GM12878 (cell line): Measurements from ENCODE around the gene NPC2. TPM values are rescaled to one million over a fixed set of nuclear protein-coding genes. Genes with fewer than 3 reads are reported as not detected.

Source experiments
- ATAC-seq: fragments of 200-7000 bp; cut with Tn5 transposase; 3 replicates; pipeline ENCODE4 v1.9.1; 2020; ENCODE audit warnings: mild to moderate bottlenecking, moderate library complexity
- BruUV-seq: library from RNA; stranded (reverse); fragments of 400-500 nt; replicated peaks from 2 replicates; lab custom pipeline; 2021; lab: Mats Ljungman, UMichigan
- CTCF ChIA-PET: fragments of 300-600 bp; sonication (Branson Sonifier 250); formaldehyde crosslinking; extraction: SDS; loops from one replicate; lab custom pipeline; 2021; ENCODE audit warnings: inconsistent platforms; lab: Yijun Ruan, JAX
- POLR2A ChIA-PET: fragments of 350-600 bp; formaldehyde crosslinking; extraction: SDS; loops from one replicate; lab custom pipeline; 2021; ENCODE audit warnings: inconsistent platforms; lab: Charles Lee
- RAD21 ChIA-PET: fragments of 300-600 bp; sonication (Branson Sonifier 250); formaldehyde crosslinking; loops from one replicate; lab custom pipeline; 2023; ENCODE audit warnings: antibody characterized with exemption; ENCODE audit not compliant: unreplicated experiment; lab: Charles Lee
- SMC1A ChIA-PET: fragments of 300-600 bp; sonication (Branson Sonifier 250); formaldehyde crosslinking; loops from one replicate; lab custom pipeline; 2023; ENCODE audit not compliant: unreplicated experiment, uncharacterized antibody; lab: Charles Lee
- DNase-seq: peaks from one replicate; pipeline ENCODE4 v3.0.0-alpha.2; 2011; ENCODE audit warnings: low read depth, low spot score
- FAIRE-seq: peaks from 3 replicates; lab custom pipeline; 2011; peaks lifted over from hg19 to GRCh38; lab: Jason Lieb, UNC
- H2AFZ ChIP-seq: 2 replicates; pipeline ENCODE4 v1.6.0; 2011; ENCODE audit warnings: low read depth, low read length, control low read depth; ENCODE audit not compliant: control insufficient read depth
- H3K27ac ChIP-seq: 2 replicates; pipeline ENCODE4 v1.5.1; 2011; ENCODE audit warnings: control low read depth; ENCODE audit not compliant: control insufficient read depth, insufficient read depth
- H3K27me3 ChIP-seq, 2 experiments: replicated peaks in 1 of 2; 2 replicates each; pipeline versions ENCODE4 v1.6.0 to v1.6.1; 2011; ENCODE audit warnings: low read length in 1 of 2; ENCODE audit not compliant: control insufficient read depth in 2 of 2, insufficient read depth in 2 of 2
- H3K36me3 ChIP-seq, 2 experiments: 2 replicates each; pipeline ENCODE4 v1.5.1; 2011; ENCODE audit warnings: low read length in 1 of 2; ENCODE audit not compliant: control insufficient read depth in 2 of 2, insufficient read depth in 2 of 2
- H3K4me1 ChIP-seq: 2 replicates; pipeline ENCODE4 v1.6.1; 2011; ENCODE audit warnings: mild to moderate bottlenecking, low read length, moderate library complexity, mixed read lengths; ENCODE audit not compliant: control insufficient read depth, insufficient read depth
- H3K4me2 ChIP-seq: 2 replicates; pipeline ENCODE4 v1.6.0; 2011; ENCODE audit warnings: control low read depth; ENCODE audit not compliant: control insufficient read depth, insufficient read depth
- H3K4me3 ChIP-seq: fragments of 200-600 bp; sonication (generic); 2 replicates; pipeline ENCODE4 v1.5.1; 2016
- H3K79me2 ChIP-seq: 2 replicates; pipeline ENCODE4 v1.6.0; 2011; ENCODE audit warnings: low read length; ENCODE audit not compliant: control insufficient read depth, insufficient read depth
- H3K9ac ChIP-seq: 2 replicates; pipeline ENCODE4 v1.8.0; 2011; ENCODE audit warnings: low read length, control low read depth, mixed read lengths; ENCODE audit not compliant: control insufficient read depth, insufficient read depth
- H3K9me3 ChIP-seq: replicated peaks from 3 replicates; pipeline ENCODE4 v1.5.1; 2011; ENCODE audit warnings: mild to moderate bottlenecking, low read length; ENCODE audit not compliant: control insufficient read depth, insufficient read depth
- H4K20me1 ChIP-seq: 2 replicates; pipeline ENCODE4 v1.6.0; 2011; ENCODE audit not compliant: control insufficient read depth, insufficient read depth
- ATF3 ChIP-seq: IDR thresholded peaks from 2 replicates; pipeline ENCODE4 v1.6.1; 2011; ENCODE audit warnings: low read depth, mild to moderate bottlenecking, low read length, moderate library complexity, borderline replicate concordance; ENCODE audit errors: extremely low read depth
- BMI1 ChIP-seq: fragments of 450-650 bp; IDR thresholded peaks from 2 replicates; pipeline ENCODE4 v1.6.1; 2016; ENCODE audit warnings: mild to moderate bottlenecking, moderate library complexity, borderline replicate concordance
- E2F8 ChIP-seq: fragments of 450-650 bp; IDR thresholded peaks from 2 replicates; pipeline ENCODE4 v1.6.1; 2018; ENCODE audit warnings: mild to moderate bottlenecking, low read depth, moderate library complexity; ENCODE audit not compliant: partially characterized antibody
- E4F1 ChIP-seq: fragments of 450-650 bp; IDR thresholded peaks from 2 replicates; pipeline ENCODE4 v1.6.1; 2018; ENCODE audit warnings: borderline replicate concordance, mild to moderate bottlenecking; ENCODE audit not compliant: partially characterized antibody
- EED ChIP-seq: sonication (generic); IDR thresholded peaks from 2 replicates; pipeline ENCODE4 v1.6.1; 2016; ENCODE audit warnings: antibody characterized with exemption, low read depth
- JUNB ChIP-seq: IDR thresholded peaks from 2 replicates; pipeline ENCODE4 v1.6.1; 2016; ENCODE audit warnings: antibody characterized with exemption, mild to moderate bottlenecking
- MLLT1 ChIP-seq: fragments of 450-650 bp; IDR thresholded peaks from 2 replicates; pipeline ENCODE4 v1.6.1; 2016; ENCODE audit warnings: mild to moderate bottlenecking
- MTA3 ChIP-seq: IDR thresholded peaks from 2 replicates; pipeline ENCODE4 v1.6.1; 2012; ENCODE audit warnings: low read length, inconsistent platforms, borderline replicate concordance
- NBN ChIP-seq: fragments of 450-650 bp; IDR thresholded peaks from 2 replicates; pipeline ENCODE4 v1.6.1; 2016
- NRF1 ChIP-seq: conservative IDR thresholded peaks from 2 replicates; pipeline ENCODE4 v1.6.1; 2011; ENCODE audit warnings: mild to moderate bottlenecking, low read depth, low read length, improper control_type of control experiment
- POLR2AphosphoS2 ChIP-seq: IDR thresholded peaks from 2 replicates; pipeline ENCODE4 v1.6.1; 2011; ENCODE audit warnings: low read depth, mild to moderate bottlenecking, low read length, improper control_type of control experiment, moderate library complexity
- RAD51 ChIP-seq: fragments of 450-650 bp; IDR thresholded peaks from 2 replicates; pipeline ENCODE4 v1.6.1; 2016; ENCODE audit warnings: moderate library complexity, mild to moderate bottlenecking, inconsistent platforms
- RCOR1 ChIP-seq: conservative IDR thresholded peaks from 2 replicates; pipeline ENCODE4 v1.6.1; 2012; ENCODE audit warnings: low read depth, low read length, improper control_type of control experiment
- SREBF1 ChIP-seq: IDR thresholded peaks from 2 replicates; pipeline ENCODE4 v1.6.1; 2012; ENCODE audit warnings: mild to moderate bottlenecking, low read length
- STAT1 ChIP-seq: fragments of 450-650 bp; conservative IDR thresholded peaks from 2 replicates; pipeline ENCODE4 v1.6.1; 2014; ENCODE audit warnings: antibody characterized with exemption, mild to moderate bottlenecking
- STAT3 ChIP-seq: IDR thresholded peaks from 2 replicates; pipeline ENCODE4 v1.6.1; 2011; ENCODE audit warnings: low read depth, low read length, improper control_type of control experiment
- ZBED1 ChIP-seq: IDR thresholded peaks from 2 replicates; pipeline ENCODE4 v1.6.1; 2016; ENCODE audit warnings: borderline replicate concordance
- ZNF217 ChIP-seq: fragments of 450-650 bp; IDR thresholded peaks from 2 replicates; pipeline ENCODE4 v1.6.1; 2017; ENCODE audit warnings: antibody characterized with exemption, mild to moderate bottlenecking
- ZNF24 ChIP-seq: fragments of 450-650 bp; IDR thresholded peaks from 2 replicates; pipeline ENCODE4 v1.6.1; 2017; ENCODE audit warnings: antibody characterized with exemption, mild to moderate bottlenecking
- ZNF622 ChIP-seq: fragments of 450-650 bp; IDR thresholded peaks from 2 replicates; pipeline ENCODE4 v1.6.1; 2017; ENCODE audit warnings: mild to moderate bottlenecking, inconsistent platforms
- WGBS: methylation state at CpG from one replicate; pipeline ENCODE4 v1.1.6; 2016; ENCODE audit warnings: low lambda C conversion rate; ENCODE audit not compliant: insufficient replicate concordance, insufficient coverage; ENCODE audit errors: missing lambda C conversion rate; 5-methylcytosine and 5-hydroxymethylcytosine counted together
- in situ Hi-C: fragments of 300-500 bp; cut with MboI; formaldehyde crosslinking; loops from 9 replicates; pipeline ENCODE4 v1.14.3; 2018; ENCODE audit warnings: mixed read lengths
- intact Hi-C: fragments of 100-400 bp; cut with micrococcal nuclease; formaldehyde crosslinking; loops from one replicate; pipeline ENCODE4 v1.14.2; 2022; ENCODE audit not compliant: unreplicated experiment
- polyA plus RNA-seq, 11 experiments: library from polyadenylated mRNA; depleted of rRNA in 4 of 11; unstranded in 6 of 11; stranded (reverse) in 5 of 11; fragments of >200 nt; fragmentation: Nextera tagmentation in 4 of 11; fragmentation: Illumina TruSeq in 1 of 11; extraction: Ambion mirVana in 4 of 11; extraction: Trizol in 1 of 11; gene quantifications; 1 replicate in 1 of 11; 2 replicates in 10 of 11; pipeline versions ENCODE4 v1.2.1 to v1.2.3, GENCODE V29; 2011 to 2016; ENCODE audit warnings: inconsistent platforms in 2 of 11, missing spikeins in 2 of 11, low read depth in 1 of 11
- total RNA-seq, 4 experiments: library from RNA; depleted of rRNA in 3 of 4; stranded (reverse); fragments of >200 nt in 3 of 4; fragmentation: Illumina TruSeq in 1 of 4; extraction: Trizol in 1 of 4; gene quantifications; 2 replicates each; pipeline versions ENCODE4 v1.2.1 to v1.2.3, GENCODE V29; 2013 to 2021

The NPC2 gene
- total and polyA plus RNA-seq, 10 of the 15 experiments (the other 5 are each of a cell fraction or from before 2014, with no cell fraction given): 29.5 to 109 (median 59.1) TPM

GRCh38 chr14:74515891-74516412, 22.8 kb upstream of the NPC2 start:
- H3K4me2 ChIP-seq: no peak overlapping the region
- WGBS: 39% methylated on average over 8 of the region's 8 CpGs
- BruUV-seq: no TSS peak
- SMC1A ChIA-PET: no interaction called here
- POLR2A ChIA-PET: interaction anchor here (0.6 kb wide), 1 partner anchor 39 kb away, joined by 5 read pairs; no protein-coding TSS in a partner anchor
- peaks cover 13% of the 10 kb centered on the region for H3K4me1 ChIP-seq
- no peak overlapping the region for H3K27ac ChIP-seq
- H3K27me3 ChIP-seq: no peaks in the 10 kb centered on the region; a peak in 1 of 4 replicates
- RAD21 ChIA-PET: no interaction called here
- ATAC-seq: no peak
- H3K36me3 ChIP-seq: no peaks in the 10 kb centered on the region
- H2AFZ ChIP-seq: no peak overlapping the region
- no peak overlapping the region for H3K4me3 ChIP-seq
- no peak overlapping the region for H3K9ac ChIP-seq
- intact Hi-C loops (no loop called here), in situ Hi-C loops (no loop called here)
- H4K20me1 ChIP-seq: no peaks in the 10 kb centered on the region
- H3K9me3 ChIP-seq: no peaks in the 10 kb centered on the region
- FAIRE-seq: no peak
- no peaks in the 10 kb centered on the region for H3K79me2 ChIP-seq
- CTCF ChIA-PET: no interaction called here
- DNase-seq: no peak
- no peak for TF ChIP-seq MLLT1
- TF ChIP-seq POLR2AphosphoS2: no peak
- no peak for TF ChIP-seq STAT3
- no peak for TF ChIP-seq ZNF622
- no peak for TF ChIP-seq JUNB
- TF ChIP-seq MTA3: no peak
- no peak for TF ChIP-seq NRF1
- TF ChIP-seq BMI1: no peak
- no peak for TF ChIP-seq SREBF1
- no peak for TF ChIP-seq NBN
- TF ChIP-seq ZNF217: no peak
- no peak for TF ChIP-seq ATF3
- no peak for TF ChIP-seq E2F8
- no peak for TF ChIP-seq RAD51
- no peak for TF ChIP-seq ZNF24
- TF ChIP-seq EED: no peak
- no peak for TF ChIP-seq E4F1
- TF ChIP-seq RCOR1: no peak
- TF ChIP-seq STAT1: no peak
- TF ChIP-seq ZBED1: no peak
- TF ChIP-seq, all 136 proteins: peak for 0
